GM12878 (cell line): ENCODE data around the gene DNAJC4. TPM values are rescaled to one million over a fixed set of nuclear protein-coding genes. Genes with fewer than 3 reads are reported as not detected.

Experiments used
- ATAC-seq: fragments of 200-7000 bp; cut with Tn5 transposase; 3 replicates; pipeline ENCODE4 v1.9.1; 2020; ENCODE audit warnings: mild to moderate bottlenecking, moderate library complexity
- BruUV-seq: library from RNA; stranded (reverse); fragments of 400-500 nt; replicated peaks from 2 replicates; lab custom pipeline; 2021; lab: Mats Ljungman, UMichigan
- CTCF ChIA-PET: fragments of 300-600 bp; sonication (Branson Sonifier 250); formaldehyde crosslinking; extraction: SDS; loops from one replicate; lab custom pipeline; 2021; ENCODE audit warnings: inconsistent platforms; lab: Yijun Ruan, JAX
- POLR2A ChIA-PET: fragments of 350-600 bp; formaldehyde crosslinking; extraction: SDS; loops from one replicate; lab custom pipeline; 2021; ENCODE audit warnings: inconsistent platforms; lab: Charles Lee
- RAD21 ChIA-PET: fragments of 300-600 bp; sonication (Branson Sonifier 250); formaldehyde crosslinking; loops from one replicate; lab custom pipeline; 2023; ENCODE audit warnings: antibody characterized with exemption; ENCODE audit not compliant: unreplicated experiment; lab: Charles Lee
- SMC1A ChIA-PET: fragments of 300-600 bp; sonication (Branson Sonifier 250); formaldehyde crosslinking; loops from one replicate; lab custom pipeline; 2023; ENCODE audit not compliant: unreplicated experiment, uncharacterized antibody; lab: Charles Lee
- DNase-seq: peaks from one replicate; pipeline ENCODE4 v3.0.0-alpha.2; 2011; ENCODE audit warnings: low read depth, low spot score
- FAIRE-seq: peaks from 3 replicates; lab custom pipeline; 2011; peaks lifted over from hg19 to GRCh38; lab: Jason Lieb, UNC
- H2AFZ ChIP-seq: 2 replicates; pipeline ENCODE4 v1.6.0; 2011; ENCODE audit warnings: low read depth, low read length, control low read depth; ENCODE audit not compliant: control insufficient read depth
- H3K27ac ChIP-seq: 2 replicates; pipeline ENCODE4 v1.5.1; 2011; ENCODE audit warnings: control low read depth; ENCODE audit not compliant: control insufficient read depth, insufficient read depth
- H3K27me3 ChIP-seq, 2 experiments: replicated peaks in 1 of 2; 2 replicates each; pipeline versions ENCODE4 v1.6.0 to v1.6.1; 2011; ENCODE audit warnings: low read length in 1 of 2; ENCODE audit not compliant: control insufficient read depth in 2 of 2, insufficient read depth in 2 of 2
- H3K36me3 ChIP-seq, 2 experiments: 2 replicates each; pipeline ENCODE4 v1.5.1; 2011; ENCODE audit warnings: low read length in 1 of 2; ENCODE audit not compliant: control insufficient read depth in 2 of 2, insufficient read depth in 2 of 2
- H3K4me1 ChIP-seq: 2 replicates; pipeline ENCODE4 v1.6.1; 2011; ENCODE audit warnings: mild to moderate bottlenecking, low read length, moderate library complexity, mixed read lengths; ENCODE audit not compliant: control insufficient read depth, insufficient read depth
- H3K4me2 ChIP-seq: 2 replicates; pipeline ENCODE4 v1.6.0; 2011; ENCODE audit warnings: control low read depth; ENCODE audit not compliant: control insufficient read depth, insufficient read depth
- H3K4me3 ChIP-seq: fragments of 200-600 bp; sonication (generic); 2 replicates; pipeline ENCODE4 v1.5.1; 2016
- H3K79me2 ChIP-seq: 2 replicates; pipeline ENCODE4 v1.6.0; 2011; ENCODE audit warnings: low read length; ENCODE audit not compliant: control insufficient read depth, insufficient read depth
- H3K9ac ChIP-seq: 2 replicates; pipeline ENCODE4 v1.8.0; 2011; ENCODE audit warnings: low read length, control low read depth, mixed read lengths; ENCODE audit not compliant: control insufficient read depth, insufficient read depth
- H3K9me3 ChIP-seq: replicated peaks from 3 replicates; pipeline ENCODE4 v1.5.1; 2011; ENCODE audit warnings: mild to moderate bottlenecking, low read length; ENCODE audit not compliant: control insufficient read depth, insufficient read depth
- H4K20me1 ChIP-seq: 2 replicates; pipeline ENCODE4 v1.6.0; 2011; ENCODE audit not compliant: control insufficient read depth, insufficient read depth
- BHLHE40 ChIP-seq, 2 experiments: fragments of 450-650 bp in 1 of 2; IDR thresholded peaks; 2 replicates each; pipeline ENCODE4 v1.6.1; 2011 to 2017; ENCODE audit warnings: low read depth in 2 of 2, borderline replicate concordance in 1 of 2, improper control_type of control experiment in 1 of 2, low read length in 1 of 2, mild to moderate bottlenecking in 1 of 2
- ELK1 ChIP-seq: IDR thresholded peaks from 2 replicates; pipeline ENCODE4 v1.6.1; 2012; ENCODE audit warnings: low read depth, low read length, improper control_type of control experiment
- IKZF1 ChIP-seq: fragments of 450-650 bp; conservative IDR thresholded peaks from 2 replicates; pipeline ENCODE4 v1.6.1; 2017; ENCODE audit warnings: antibody characterized with exemption, mild to moderate bottlenecking
- IKZF2 ChIP-seq, 2 experiments: fragments of 450-650 bp; IDR thresholded peaks; 2 replicates each; pipeline ENCODE4 v1.6.1; 2017; ENCODE audit warnings: mild to moderate bottlenecking in 2 of 2, moderate library complexity in 2 of 2
- JUND ChIP-seq: IDR thresholded peaks from 2 replicates; pipeline ENCODE4 v1.6.1; 2012; ENCODE audit warnings: low read depth, mild to moderate bottlenecking, low read length, improper control_type of control experiment, moderate library complexity
- LARP7 ChIP-seq: fragments of 450-650 bp; IDR thresholded peaks from 2 replicates; pipeline ENCODE4 v1.6.1; 2017; ENCODE audit warnings: mild to moderate bottlenecking
- RAD51 ChIP-seq: fragments of 450-650 bp; IDR thresholded peaks from 2 replicates; pipeline ENCODE4 v1.6.1; 2016; ENCODE audit warnings: moderate library complexity, mild to moderate bottlenecking, inconsistent platforms
- RUNX3 ChIP-seq: IDR thresholded peaks from 2 replicates; pipeline ENCODE4 v1.6.1; 2012; ENCODE audit warnings: low read length, inconsistent platforms
- SKIL ChIP-seq: fragments of 450-650 bp; IDR thresholded peaks from 2 replicates; pipeline ENCODE4 v1.6.1; 2017; ENCODE audit warnings: mild to moderate bottlenecking, low read depth, inconsistent platforms; ENCODE audit not compliant: poor library complexity, severe bottlenecking
- STAT3 ChIP-seq: IDR thresholded peaks from 2 replicates; pipeline ENCODE4 v1.6.1; 2011; ENCODE audit warnings: low read depth, low read length, improper control_type of control experiment
- USF1 ChIP-seq: IDR thresholded peaks from 2 replicates; pipeline ENCODE4 v1.6.1; 2011; ENCODE audit warnings: borderline replicate concordance, low read depth, mild to moderate bottlenecking, moderate library complexity, mixed read lengths, low read length; ENCODE audit not compliant: insufficient read depth; ENCODE audit errors: extremely low read length
- ZNF687 ChIP-seq: fragments of 450-650 bp; IDR thresholded peaks from 2 replicates; pipeline ENCODE4 v1.6.1; 2017; ENCODE audit warnings: mild to moderate bottlenecking, moderate library complexity
- WGBS: methylation state at CpG from one replicate; pipeline ENCODE4 v1.1.6; 2016; ENCODE audit warnings: low lambda C conversion rate; ENCODE audit not compliant: insufficient replicate concordance, insufficient coverage; ENCODE audit errors: missing lambda C conversion rate; 5-methylcytosine and 5-hydroxymethylcytosine counted together
- in situ Hi-C: fragments of 300-500 bp; cut with MboI; formaldehyde crosslinking; loops from 9 replicates; pipeline ENCODE4 v1.14.3; 2018; ENCODE audit warnings: mixed read lengths
- intact Hi-C: fragments of 100-400 bp; cut with micrococcal nuclease; formaldehyde crosslinking; loops from one replicate; pipeline ENCODE4 v1.14.2; 2022; ENCODE audit not compliant: unreplicated experiment
- polyA plus RNA-seq, 11 experiments: library from polyadenylated mRNA; depleted of rRNA in 4 of 11; unstranded in 6 of 11; stranded (reverse) in 5 of 11; fragments of >200 nt; fragmentation: Nextera tagmentation in 4 of 11; fragmentation: Illumina TruSeq in 1 of 11; extraction: Ambion mirVana in 4 of 11; extraction: Trizol in 1 of 11; gene quantifications; 1 replicate in 1 of 11; 2 replicates in 10 of 11; pipeline versions ENCODE4 v1.2.1 to v1.2.3, GENCODE V29; 2011 to 2016; ENCODE audit warnings: inconsistent platforms in 2 of 11, missing spikeins in 2 of 11, low read depth in 1 of 11
- total RNA-seq, 4 experiments: library from RNA; depleted of rRNA in 3 of 4; stranded (reverse); fragments of >200 nt in 3 of 4; fragmentation: Illumina TruSeq in 1 of 4; extraction: Trizol in 1 of 4; gene quantifications; 2 replicates each; pipeline versions ENCODE4 v1.2.1 to v1.2.3, GENCODE V29; 2013 to 2021

The DNAJC4 gene
- total and polyA plus RNA-seq, 10 of the 15 experiments (the other 5 are each of a cell fraction or from before 2014, with no cell fraction given), result 3.7 to 64.9 (median 30.1) TPM

- TF ChIP-seq ELK1 (no peak), STAT3 (no peak), JUND (no peak), IKZF2 (IDR thresholded peaks at IDR 0.05) (no peak), SKIL (no peak)
Measured at GRCh38 chr11:64183890-64184289, 46.5 kb upstream of the DNAJC4 start (continued).

GRCh38 chr11:64185175-64185692 is 45.1 kb upstream of the DNAJC4 start:
- DNase-seq, result no peak
- TF ChIP-seq RAD51 (peak; percentile 46; the same call in 1 of the 2 replicates), IKZF1 (peak; percentile 52), USF1 (peak; percentile 83), ZNF687 (0 out of 2 replicates have a peak, but pooled peaks have one; percentile 18), LARP7 (peak; percentile 87), RUNX3 (peak; percentile 45; the same call in 1 of the 2 replicates), BHLHE40 (IDR thresholded peaks at IDR 0.05; ENCODE audit: borderline replicate concordance in 1 of 2, low read depth in 2 of 2, low read length in 1 of 2) (peak; percentile 68 to 77)

More at GRCh38 chr11:64185175-64185692, 45.1 kb upstream of the DNAJC4 start:
- no peaks in the 10 kb centered on the region; a peak in 1 of 4 replicates for H3K36me3 ChIP-seq
- peak overlapping the region; percentile 68 for H3K27ac ChIP-seq
- BruUV-seq, result TSS peak; percentile 92
- RAD21 ChIA-PET, result interaction anchor here (1.0 to 2.5 kb wide), 4 partner anchors 19 to 170 kb away, joined by 3 to 32 read pairs (median 4); partner anchors contain the start of genes FERMT3 and MACROD1
- peak overlapping the region; percentile 80 for H3K9ac ChIP-seq
- ATAC-seq, result peak; percentile 48
- H3K4me2 ChIP-seq, result peak overlapping the region; percentile 98
- FAIRE-seq, result no peak
- peaks cover 32% of the 10 kb centered on the region for H3K79me2 ChIP-seq
- intact Hi-C loops, result no loop called here
- H3K9me3 ChIP-seq, result no peaks in the 10 kb centered on the region
- WGBS, result 2% methylated on average over 47 of the region's 52 CpGs
- POLR2A ChIA-PET, result interaction anchor here (0.6 to 6.4 kb wide), 13 partner anchors 10 to 529 kb away, joined by 3 to 68 read pairs (median 4); partner anchors contain the start of genes ESRRA, FERMT3, FKBP2 and NUDT22
- in situ Hi-C loops, result no loop called here
- peak overlapping the region; percentile 53 for H2AFZ ChIP-seq
- H3K27me3 ChIP-seq, result no peaks in the 10 kb centered on the region
- H4K20me1 ChIP-seq, result peaks cover 3% of the 10 kb centered on the region; the same call in 1 of the 2 replicates
- SMC1A ChIA-PET, result interaction anchor here (1.0 to 2.3 kb wide), 2 partner anchors 10 to 21 kb away, joined by 3 to 15 read pairs; partner anchors contain the start of gene FERMT3
- CTCF ChIA-PET, result interaction anchor here (0.6 to 5.6 kb wide), 11 partner anchors 11 to 155 kb away, joined by 3 to 52 read pairs (median 5); partner anchors contain the start of genes FERMT3, PLCB3, PRDX5 and TRMT112
- peak overlapping the region; percentile 80 for H3K4me3 ChIP-seq
- peaks cover 20% of the 10 kb centered on the region for H3K4me1 ChIP-seq
